HCT116 (cell line): Measurements from ENCODE around the gene RAB27A.

Source experiments
- CBX3 ChIP-seq: IDR thresholded peaks from 2 replicates; pipeline ENCODE4 v1.6.1; 2012; ENCODE audit warnings: low read depth
- CEBPB ChIP-seq: IDR thresholded peaks from 2 replicates; pipeline ENCODE4 v1.6.1; 2012; ENCODE audit warnings: low read depth
- EZH2 ChIP-seq: fragments of 200-600 bp; sonication (generic); IDR thresholded peaks from 2 replicates; pipeline ENCODE4 v1.6.1; 2017; ENCODE audit warnings: antibody characterized with exemption, mixed run types
- EZH2phosphoT487 ChIP-seq: fragments of 200-600 bp; IDR thresholded peaks from 2 replicates; pipeline ENCODE4 v1.6.1; 2018; ENCODE audit warnings: antibody characterized with exemption, borderline replicate concordance
- POLR2A ChIP-seq: IDR thresholded peaks from 2 replicates; pipeline ENCODE4 v1.7.0; 2011; ENCODE audit warnings: borderline replicate concordance; ENCODE audit not compliant: insufficient read depth, insufficient read length; ENCODE audit errors: extremely low read depth
- SRF ChIP-seq: IDR thresholded peaks from 2 replicates; pipeline ENCODE4 v1.6.1; 2012; ENCODE audit warnings: low read depth
- YY1 ChIP-seq: IDR thresholded peaks from 2 replicates; pipeline ENCODE4 v1.6.1; 2011; ENCODE audit warnings: low read length, low read depth, moderate library complexity, mild to moderate bottlenecking; ENCODE audit not compliant: insufficient replicate concordance; ENCODE audit errors: extremely low read depth
- TF ChIP-seq, protein P1 (sequence below), 3 experiments: fragments of 200-600 bp in 1 of 3; sonication (generic) in 1 of 3; IDR thresholded peaks in 2 of 3; conservative IDR thresholded peaks in 1 of 3; 2 replicates each; pipeline ENCODE4 v1.5.1; 2012 to 2017; ENCODE audit warnings: low read depth in 2 of 3, low read length in 2 of 3, antibody characterized with exemption in 1 of 3, borderline replicate concordance in 1 of 3, control low read depth in 1 of 3, mild to moderate bottlenecking in 1 of 3, mixed read lengths in 1 of 3, mixed run types in 1 of 3, moderate library complexity in 1 of 3; ENCODE audit not compliant: insufficient read depth in 1 of 3
- TF ChIP-seq, protein P2 (sequence below): IDR thresholded peaks from 2 replicates; pipeline ENCODE4 v1.6.1; 2012; ENCODE audit warnings: low read depth
- TF ChIP-seq, protein P3 (sequence below): IDR thresholded peaks from 2 replicates; pipeline ENCODE4 v1.6.1; 2012

DNA sequence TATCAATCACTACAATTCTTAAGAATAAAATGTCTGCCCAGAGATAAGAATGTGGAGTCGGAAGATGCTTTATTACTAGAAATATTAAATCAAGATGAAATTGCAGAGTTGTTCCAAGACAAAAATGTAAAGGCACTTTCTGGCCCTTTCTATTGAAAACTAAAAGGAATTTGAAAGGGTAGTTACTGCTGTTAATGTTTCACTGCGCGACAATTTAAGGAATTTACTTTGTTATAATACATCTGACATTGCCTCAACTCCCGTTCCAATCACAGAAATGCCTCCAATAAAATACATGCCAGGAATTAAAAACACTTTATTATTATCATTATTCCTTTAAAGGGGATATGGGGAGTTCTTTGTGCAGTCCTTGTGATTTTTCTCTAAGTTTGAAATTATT, 119.3 kb downstream of the RAB27A start:
- TF ChIP-seq, protein P1, sequence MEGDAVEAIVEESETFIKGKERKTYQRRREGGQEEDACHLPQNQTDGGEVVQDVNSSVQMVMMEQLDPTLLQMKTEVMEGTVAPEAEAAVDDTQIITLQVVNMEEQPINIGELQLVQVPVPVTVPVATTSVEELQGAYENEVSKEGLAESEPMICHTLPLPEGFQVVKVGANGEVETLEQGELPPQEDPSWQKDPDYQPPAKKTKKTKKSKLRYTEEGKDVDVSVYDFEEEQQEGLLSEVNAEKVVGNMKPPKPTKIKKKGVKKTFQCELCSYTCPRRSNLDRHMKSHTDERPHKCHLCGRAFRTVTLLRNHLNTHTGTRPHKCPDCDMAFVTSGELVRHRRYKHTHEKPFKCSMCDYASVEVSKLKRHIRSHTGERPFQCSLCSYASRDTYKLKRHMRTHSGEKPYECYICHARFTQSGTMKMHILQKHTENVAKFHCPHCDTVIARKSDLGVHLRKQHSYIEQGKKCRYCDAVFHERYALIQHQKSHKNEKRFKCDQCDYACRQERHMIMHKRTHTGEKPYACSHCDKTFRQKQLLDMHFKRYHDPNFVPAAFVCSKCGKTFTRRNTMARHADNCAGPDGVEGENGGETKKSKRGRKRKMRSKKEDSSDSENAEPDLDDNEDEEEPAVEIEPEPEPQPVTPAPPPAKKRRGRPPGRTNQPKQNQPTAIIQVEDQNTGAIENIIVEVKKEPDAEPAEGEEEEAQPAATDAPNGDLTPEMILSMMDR (IDR thresholded peaks at IDR 0.05 in 2 of 3, conservative IDR thresholded peaks at IDR 0.05 in 1 of 3; ENCODE audit: borderline replicate concordance in 1 of 3, insufficient read depth in 1 of 3, low read depth in 2 of 3, low read length in 2 of 3): no peak
- no peak for TF ChIP-seq CEBPB
- TF ChIP-seq, protein P2, sequence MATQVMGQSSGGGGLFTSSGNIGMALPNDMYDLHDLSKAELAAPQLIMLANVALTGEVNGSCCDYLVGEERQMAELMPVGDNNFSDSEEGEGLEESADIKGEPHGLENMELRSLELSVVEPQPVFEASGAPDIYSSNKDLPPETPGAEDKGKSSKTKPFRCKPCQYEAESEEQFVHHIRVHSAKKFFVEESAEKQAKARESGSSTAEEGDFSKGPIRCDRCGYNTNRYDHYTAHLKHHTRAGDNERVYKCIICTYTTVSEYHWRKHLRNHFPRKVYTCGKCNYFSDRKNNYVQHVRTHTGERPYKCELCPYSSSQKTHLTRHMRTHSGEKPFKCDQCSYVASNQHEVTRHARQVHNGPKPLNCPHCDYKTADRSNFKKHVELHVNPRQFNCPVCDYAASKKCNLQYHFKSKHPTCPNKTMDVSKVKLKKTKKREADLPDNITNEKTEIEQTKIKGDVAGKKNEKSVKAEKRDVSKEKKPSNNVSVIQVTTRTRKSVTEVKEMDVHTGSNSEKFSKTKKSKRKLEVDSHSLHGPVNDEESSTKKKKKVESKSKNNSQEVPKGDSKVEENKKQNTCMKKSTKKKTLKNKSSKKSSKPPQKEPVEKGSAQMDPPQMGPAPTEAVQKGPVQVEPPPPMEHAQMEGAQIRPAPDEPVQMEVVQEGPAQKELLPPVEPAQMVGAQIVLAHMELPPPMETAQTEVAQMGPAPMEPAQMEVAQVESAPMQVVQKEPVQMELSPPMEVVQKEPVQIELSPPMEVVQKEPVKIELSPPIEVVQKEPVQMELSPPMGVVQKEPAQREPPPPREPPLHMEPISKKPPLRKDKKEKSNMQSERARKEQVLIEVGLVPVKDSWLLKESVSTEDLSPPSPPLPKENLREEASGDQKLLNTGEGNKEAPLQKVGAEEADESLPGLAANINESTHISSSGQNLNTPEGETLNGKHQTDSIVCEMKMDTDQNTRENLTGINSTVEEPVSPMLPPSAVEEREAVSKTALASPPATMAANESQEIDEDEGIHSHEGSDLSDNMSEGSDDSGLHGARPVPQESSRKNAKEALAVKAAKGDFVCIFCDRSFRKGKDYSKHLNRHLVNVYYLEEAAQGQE: no peak
- no peak for TF ChIP-seq EZH2phosphoT487
- no peak for TF ChIP-seq POLR2A
- TF ChIP-seq, protein P3, sequence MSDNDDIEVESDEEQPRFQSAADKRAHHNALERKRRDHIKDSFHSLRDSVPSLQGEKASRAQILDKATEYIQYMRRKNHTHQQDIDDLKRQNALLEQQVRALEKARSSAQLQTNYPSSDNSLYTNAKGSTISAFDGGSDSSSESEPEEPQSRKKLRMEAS: no peak
- no peak for TF ChIP-seq YY1
- TF ChIP-seq SRF: no peak
- no peak for TF ChIP-seq EZH2
- TF ChIP-seq CBX3: no peak
